ENCODE results near the gene TXNRD2.
"Not testable (repeated sequence)": the region's sequence is repeated elsewhere in the genome, so short reads cannot be mapped to it uniquely, and the experiment has no call there.

TXNRD2 gene

DNA sequence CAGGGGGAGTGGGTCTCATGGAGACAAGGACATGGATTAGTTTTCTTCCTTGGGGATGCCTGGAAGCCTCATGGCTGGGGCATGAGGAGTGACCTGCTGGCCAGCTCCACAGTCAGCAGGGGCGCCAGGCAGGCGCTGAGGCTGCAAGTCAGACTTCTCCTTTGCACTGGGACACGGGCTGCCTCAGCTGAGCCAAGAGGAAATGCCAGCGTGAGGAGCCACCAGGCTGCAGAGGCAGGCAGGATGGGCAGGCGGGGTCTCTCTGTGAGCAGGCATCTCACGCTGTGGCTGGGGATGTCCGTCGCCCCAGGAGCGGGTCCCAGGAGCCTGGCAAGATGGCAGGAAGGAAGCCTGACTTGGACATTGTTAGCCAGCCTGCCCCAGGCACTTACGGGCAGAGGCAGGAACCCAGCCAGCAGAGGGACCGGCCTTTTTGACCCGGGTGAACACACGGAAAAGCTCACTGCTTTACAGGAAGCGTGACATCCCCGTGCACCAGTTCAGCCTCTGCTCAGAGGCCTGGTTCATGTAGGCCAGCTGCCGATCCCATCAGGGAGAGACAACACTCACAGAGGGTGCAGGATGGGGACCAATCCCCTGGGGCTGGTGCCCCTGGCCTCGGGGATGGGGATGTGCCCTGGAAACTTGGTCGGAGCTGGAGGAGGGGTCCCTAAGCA is 97.1 kb downstream of the TXNRD2 start:
- no peak for DNase-seq (ENCODE audit: low spot score)

DNA sequence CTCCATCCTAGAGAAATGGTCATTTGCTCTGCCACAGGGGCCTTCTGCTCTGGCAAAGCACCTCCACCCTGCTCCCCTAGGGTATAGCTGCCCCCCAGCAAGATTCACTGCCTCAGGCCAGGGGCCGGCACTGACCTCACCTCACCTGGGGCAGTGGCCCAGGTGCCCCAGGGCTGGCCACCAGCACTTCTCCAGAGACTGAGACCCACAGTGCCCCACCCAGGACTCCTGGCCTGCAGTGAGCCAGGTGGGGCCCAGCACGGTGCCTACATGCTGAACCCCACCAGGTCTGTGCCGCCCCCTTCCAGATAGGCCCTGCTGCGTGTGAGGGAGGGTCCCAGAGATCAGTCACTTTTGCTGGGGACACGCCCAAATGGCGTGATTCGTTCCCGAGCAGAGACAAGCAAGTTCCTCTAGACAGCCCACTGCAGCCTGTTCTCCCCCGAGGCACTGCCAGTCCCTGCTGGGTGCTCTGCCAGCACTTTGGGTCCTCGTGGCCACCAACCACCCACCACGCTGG is 97.7 kb downstream of the TXNRD2 start:
- no peak for DNase-seq (ENCODE audit: low spot score)

DNA sequence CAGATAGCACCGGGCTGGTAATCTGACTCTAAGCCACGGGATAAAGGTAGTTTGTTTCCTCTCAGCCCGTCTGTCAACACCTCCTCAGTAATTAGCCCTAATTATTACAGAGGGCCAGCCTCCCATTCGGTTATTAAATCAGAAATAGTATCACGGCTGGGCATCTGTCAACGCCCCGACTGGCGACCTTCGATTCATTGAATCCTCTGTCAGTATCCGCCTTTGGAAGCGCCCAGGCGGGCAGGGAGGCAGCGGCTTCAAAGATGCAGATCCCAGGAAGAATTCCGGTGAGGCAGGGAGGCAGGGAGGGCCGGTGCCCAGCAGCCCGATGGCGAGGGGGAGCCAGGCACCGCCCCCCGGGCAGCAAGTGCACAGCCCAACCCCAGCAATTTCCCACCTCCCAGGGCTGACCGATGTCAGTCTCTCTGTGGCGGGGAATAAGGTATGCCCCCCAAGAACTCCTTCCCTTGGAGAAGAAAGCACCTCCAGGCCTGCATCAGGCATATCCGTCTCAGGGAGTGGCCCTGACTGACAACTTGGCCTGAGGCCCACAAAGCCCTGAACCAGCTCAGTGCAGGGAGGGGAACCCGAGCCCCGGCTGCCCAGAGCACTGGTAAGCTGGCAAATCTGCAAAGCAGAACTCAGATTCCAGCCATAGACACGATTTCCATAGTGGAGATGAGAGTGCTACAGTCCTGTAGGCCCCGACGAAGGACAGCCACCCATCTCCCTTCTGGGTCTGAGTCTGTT is 98.3 kb downstream of the TXNRD2 start:
- DNase-seq (ENCODE audit: low spot score), result no peak

DNA sequence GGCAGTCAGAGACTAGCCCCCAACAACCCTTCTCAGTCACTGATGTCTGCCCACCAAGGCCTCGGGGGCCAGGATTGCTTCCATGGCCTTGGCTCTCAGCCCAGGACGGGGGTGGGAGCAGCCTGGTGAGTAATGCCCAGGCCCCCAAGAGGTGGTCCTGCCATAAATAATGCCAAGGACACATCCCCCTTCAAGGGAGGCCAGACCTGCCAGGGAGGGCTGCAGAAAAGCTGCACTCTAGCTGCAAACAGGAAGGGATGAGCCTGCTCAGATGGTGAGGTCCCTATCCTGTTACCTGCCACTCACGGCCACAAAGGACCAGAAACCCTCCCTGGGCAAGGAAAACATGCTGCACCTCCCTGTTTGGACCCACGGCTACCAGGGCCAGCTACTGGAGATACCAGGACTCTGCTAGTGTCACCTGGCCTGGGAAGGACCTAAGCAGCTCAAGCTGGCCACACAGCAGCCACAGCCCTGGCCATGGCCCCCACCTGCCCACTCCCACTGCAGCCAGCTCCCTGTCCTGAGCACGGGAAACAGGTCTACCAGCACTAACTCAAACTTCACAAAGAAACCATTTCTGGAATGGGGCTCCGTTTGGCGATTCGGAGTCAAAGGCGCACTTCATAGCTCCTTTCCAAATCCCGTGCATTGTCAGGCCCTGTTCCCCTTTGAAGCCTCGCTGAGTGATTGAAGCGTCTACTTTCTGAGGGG is 99.1 kb downstream of the TXNRD2 start:
- DNase-seq (ENCODE audit: low spot score), result no peak

DNA sequence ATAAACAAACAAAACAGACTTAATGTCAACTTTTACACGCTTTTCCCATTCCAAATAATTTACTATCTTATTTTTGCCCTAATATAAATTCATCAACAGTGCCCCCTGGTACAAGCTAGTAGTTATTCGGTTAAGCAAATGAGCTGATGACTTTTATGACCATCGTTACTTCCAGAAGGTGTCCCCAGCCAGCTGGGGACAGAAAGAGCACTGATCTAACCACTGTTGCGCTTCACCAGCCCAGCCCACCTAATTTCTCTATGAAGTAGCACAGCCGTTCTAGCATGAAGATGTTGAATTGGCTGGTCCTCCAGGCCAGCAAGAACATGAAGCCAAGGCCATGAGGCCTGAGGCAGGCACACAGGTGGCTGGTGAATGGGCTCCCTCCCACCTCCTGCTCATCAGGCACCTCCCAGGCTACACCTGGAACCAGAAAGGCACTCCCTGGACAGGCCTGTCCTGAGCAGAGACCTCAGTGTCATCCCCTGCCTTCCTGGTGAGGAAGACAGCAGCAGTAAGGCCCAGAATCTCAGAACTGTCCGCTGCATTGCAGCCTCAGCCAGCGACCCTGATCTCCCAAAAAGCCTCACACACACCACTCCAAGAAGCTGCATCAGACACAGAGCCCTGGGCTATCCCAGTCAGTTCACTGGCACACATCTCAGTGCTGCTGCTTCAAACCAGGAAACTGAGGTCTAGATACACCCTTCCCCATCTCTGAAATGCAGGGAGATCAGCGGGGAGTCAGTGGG is 99.8 kb downstream of the TXNRD2 start:
- no peak for DNase-seq (ENCODE audit: low spot score)

DNA sequence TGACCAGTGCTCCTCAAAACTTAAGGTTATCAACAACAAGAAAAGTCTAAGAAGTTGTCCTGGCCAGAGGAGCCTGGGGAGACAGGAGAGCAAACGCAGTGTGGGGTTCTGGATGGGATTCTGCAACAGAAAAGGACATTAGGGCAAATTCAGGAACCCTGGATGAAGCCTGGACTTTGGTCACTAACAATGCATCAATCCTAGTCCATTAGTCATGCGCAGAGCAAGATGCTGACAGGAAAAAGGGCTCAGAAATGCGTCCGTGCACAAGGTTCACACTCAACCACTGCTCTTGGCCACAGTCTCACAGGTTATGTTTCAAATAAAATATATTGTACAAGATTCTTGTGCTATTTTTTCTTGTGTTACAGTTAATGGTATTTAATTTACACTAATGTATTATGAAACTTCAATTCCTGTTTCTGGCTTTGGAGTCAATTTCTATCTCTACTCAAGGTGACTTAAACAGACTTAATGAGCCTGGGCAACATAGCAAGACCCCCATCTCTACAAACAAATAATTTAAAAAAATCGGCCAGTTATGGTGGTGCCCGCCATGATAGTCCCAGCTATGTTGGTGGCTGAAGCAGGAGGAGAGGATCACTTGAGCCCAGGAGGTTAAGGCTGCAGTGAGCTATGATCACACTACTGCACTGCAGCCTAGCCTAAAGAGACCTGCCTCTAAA is 100.5 kb downstream of the TXNRD2 start:
- DNase-seq (ENCODE audit: low spot score), result no peak

DNA sequence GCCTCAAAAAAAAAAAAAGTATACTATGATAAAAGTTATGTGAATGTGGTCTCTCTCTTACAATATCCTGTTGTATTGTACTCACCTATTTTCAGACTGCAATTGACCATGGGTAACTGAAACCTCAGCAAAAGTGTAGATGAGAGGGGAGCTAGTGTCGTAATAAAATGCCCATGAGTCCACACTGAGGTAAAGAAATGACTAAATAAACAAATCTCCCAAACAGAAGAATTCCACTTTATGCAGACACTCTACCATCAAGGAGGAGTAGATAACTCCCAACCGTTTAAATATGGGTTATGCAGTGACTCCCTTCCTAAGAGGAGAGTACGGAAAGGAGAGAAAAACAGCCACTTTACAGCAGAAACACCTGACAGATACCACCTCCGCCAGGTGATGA is 101.6 kb downstream of the TXNRD2 start:
- no peak for DNase-seq (ENCODE audit: low spot score)

DNA sequence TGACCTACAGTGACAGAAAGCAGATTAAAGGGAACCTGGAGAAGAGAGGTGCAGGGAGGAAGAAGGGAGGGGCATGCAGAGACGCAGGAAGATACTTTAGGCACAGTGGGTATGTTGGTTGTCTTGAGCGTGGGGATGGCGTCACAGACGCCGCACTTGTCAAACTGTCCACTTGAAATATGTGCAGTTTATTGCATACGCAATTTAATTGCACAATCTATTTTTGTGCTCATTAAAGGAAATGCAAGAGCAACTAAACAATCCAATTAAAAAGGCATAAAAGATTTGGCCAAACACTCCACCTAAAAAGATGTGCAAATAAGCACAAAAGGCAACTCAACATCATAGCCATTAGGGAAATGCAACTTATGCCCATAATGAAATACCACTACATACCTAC is 103.7 kb downstream of the TXNRD2 start:
- DNase-seq (ENCODE audit: low spot score), result no peak

DNA sequence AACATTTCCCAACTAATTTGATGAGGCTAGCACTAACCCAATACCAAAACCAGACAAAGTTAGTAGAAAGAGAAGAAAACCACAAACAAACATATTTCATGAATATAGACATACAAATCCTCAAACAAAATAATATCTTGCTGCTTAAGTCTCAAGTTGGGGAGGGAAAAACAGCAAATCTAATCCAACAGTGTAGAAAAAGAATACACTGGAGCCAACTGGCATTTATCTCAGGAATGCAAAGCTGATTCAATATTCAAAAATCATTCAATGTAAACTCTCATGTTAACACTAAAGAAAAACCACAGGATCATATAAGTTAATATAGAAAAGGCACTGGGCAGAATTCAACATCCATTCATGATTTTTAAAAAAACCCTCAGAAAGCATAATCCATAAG is 105.1 kb downstream of the TXNRD2 start:
- no peak for DNase-seq (ENCODE audit: low spot score)

DNA sequence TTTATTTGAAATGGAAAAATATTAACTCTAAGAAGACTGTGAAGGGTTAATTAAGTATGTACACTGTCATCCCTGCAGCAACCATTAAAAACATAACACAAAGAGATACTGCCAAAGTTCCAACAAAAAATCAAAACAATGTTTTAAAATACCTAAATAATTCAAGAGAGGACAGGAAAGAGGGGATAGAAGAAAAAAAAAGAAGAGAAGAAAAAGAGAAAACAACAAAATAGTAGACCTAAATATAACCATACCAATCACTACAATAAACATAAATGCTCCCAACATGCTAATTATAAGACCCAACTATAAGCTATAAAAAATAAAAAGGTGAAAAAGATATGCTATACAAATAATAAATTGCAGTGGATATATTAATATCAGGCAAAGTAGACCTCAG is 107.0 kb downstream of the TXNRD2 start:
- DNase-seq (ENCODE audit: low spot score), result no peak

DNA sequence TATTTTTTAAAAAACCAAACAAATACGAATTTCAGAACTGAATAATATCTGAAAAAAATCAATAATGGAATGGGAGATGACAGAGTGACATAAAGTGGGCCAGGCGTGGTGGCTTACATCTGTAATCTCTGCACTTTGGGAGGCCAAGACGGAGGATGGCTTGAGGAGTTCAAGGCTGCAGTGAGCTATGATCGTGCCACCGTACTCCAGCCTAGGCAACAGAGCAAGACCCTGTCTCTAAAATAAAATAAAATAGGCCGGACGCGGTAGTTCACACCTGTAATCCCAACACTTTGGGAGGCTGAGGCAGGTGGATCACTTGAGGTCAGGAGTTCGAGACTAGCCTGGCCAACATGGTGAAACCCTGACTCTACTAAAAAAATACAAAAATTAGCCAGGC is 108.3 kb downstream of the TXNRD2 start:
- not testable (repeated sequence) for DNase-seq (ENCODE audit: low spot score)

DNA sequence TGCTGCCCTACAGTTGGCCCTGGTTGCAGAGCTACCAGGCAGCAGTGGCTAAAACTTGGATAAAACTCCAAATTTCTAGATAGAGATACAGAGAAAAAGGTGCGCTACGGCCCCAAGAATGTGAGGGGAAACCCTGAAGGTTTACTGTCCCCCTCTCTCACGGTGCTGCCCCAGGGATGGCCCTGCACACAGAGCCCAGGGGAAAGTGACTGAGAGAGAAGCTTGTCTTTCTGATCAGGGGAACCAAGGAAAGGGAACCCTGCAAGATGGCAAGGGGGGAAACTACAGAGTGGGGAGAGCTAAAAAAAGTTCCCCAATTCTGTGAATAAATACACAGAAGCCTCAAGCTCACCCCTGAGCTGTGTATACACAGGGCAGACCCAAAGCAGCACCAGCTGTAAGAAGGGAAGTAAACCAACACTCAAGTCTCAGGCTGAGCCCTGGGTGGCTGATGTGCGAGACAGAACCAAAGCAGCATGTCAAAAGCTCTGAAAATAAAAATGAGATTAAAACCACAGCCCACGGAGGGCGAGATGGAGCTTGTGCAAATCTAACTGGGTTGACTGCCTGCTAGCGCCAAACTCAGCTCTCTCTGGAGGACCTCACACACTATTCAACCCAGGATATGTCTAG is 109.0 kb downstream of the TXNRD2 start:
- DNase-seq (ENCODE audit: low spot score), result no peak

DNA sequence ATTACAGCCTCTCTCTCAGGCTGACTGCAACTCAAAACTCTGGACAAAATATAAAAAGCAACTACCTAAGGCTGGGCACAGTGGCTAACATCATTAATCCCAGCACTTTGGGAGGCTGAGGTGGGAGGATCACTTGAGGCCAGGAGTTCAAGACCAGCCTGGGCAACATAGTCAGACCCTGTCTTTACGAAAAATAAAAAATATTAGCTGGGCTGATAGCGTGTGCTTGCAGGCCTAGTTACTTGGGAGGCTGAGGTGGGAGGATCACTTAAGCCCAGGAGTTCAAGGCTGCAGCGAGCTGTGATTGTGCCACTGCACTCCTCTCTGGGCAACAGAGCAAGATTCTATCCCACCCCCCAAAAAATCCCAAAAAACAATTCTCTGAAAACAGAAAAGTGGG is 109.6 kb downstream of the TXNRD2 start:
- DNase-seq (ENCODE audit: low spot score), result not testable (repeated sequence)

DNA sequence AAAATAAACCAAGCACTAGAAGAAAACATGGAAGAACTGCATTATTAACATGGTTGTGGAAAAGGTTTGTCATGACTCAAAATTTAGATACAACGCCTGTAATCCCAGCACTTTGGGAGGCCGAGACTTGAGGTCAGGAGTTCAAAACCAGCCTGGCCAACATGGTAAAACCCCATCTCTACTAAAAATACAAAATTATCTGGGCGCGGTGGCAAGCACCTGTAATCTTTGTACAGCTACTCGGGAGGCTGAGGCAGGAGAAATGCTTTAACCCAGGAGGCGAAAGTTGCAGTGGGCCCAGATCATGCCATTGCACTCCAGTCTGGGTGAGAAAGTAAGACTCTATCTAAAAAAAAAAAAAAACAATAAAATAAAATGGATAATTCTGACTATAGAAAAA is 110.6 kb downstream of the TXNRD2 start:
- no peak for DNase-seq (ENCODE audit: low spot score)

DNA sequence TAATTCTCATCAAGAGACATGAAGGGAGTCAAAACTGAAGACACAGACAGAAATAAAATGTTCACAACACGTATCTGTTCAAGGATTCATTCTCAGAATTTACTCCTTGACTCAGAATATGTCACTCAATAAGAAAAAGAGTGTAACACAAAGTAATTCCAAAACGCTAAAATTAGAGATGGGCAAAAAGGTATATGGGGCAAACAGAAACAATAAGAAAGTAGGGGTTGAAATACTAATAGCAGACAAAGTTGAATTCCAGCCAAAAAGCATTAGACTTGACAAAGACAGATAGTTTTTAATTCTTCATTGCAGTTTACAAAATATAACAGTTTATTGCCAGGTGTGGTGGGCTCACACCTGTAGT is 113.6 kb downstream of the TXNRD2 start:
- DNase-seq (ENCODE audit: low spot score), result no peak

DNA sequence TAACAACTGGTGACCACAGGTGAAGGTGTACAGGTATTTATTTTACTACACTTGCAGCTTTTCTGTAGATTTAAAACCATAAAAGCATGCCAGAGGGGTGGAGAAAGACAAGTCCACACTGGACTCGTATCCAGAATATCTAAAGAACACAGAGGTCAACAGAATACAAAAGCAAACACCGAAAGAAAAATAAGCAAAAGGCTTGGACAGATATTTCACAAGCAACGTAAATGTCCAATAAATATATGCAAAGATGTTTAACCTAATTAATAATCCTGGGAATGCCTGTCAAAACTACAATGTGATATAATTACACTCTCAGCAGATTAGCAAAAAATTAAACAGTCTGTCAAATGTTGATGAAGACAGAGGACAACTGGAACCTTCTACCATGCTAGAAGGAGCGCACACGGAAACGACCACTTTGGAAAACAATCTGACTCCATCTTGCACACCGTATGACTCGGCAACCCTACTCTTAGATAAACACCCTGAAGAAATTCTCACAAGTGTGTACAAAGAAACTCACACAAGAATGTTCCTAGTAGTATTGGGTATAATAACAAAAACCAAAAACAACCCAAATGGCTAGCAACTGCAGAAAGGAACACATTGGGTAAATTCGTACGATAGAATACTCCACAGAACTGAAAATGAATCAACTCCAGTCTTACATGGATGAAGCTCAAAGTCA is 114.1 kb downstream of the TXNRD2 start:
- DNase-seq (ENCODE audit: low spot score), result no peak

DNA sequence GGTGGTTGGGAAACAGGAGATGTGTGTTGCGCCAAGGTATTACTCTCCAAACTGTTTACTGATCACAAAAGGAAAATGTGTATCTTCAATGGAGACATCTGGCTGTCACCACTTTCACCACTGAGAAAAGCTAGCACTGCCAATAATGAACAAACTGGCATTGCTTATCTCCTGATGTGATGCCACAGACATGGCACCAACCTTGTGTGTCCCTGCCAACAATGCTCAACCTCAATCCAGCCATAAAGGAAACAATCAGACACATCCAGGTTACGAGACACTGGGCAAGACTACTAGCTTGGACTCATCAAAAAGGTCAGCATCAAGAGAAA is 115.0 kb downstream of the TXNRD2 start:
- DNase-seq (ENCODE audit: low spot score), result no peak

DNA sequence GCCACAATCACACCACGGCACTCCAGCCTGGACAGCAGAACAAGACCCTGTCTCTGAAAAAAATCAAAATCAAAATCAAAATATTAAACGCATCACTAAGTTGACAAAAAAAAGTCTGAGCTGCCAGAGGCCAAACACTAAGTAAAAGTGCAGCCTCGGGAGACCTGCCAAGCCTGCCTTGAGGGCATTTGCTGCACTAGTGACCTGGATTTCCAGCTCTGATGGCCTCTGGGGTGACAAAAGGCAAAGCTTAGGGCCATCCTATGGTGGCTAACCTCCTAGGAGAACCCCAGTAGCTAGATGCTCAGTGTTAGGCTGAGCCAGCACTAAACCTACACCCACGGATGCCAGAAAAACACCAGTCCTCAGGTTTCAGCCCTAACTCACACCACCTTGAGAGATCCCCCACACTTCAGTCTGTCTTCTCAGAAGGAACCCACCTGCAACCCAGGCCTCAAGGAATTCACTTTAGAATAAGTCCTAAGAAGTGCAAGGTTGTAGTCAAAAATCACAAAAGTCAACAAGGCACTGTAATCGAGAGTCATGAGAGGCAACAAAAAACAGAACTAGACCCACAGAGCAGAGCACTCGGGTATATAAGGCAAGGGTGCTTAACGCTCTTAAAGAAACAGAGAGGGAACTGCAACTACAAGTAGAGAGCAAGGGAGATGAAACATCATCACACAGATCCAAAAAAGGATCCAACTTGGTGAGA is 115.6 kb downstream of the TXNRD2 start:
- DNase-seq (ENCODE audit: low spot score), result no peak
